Measurements from ENCODE around the gene BANP.

BANP gene

GRCh38 chr16:87949071-87949744 lies 2.0 kb upstream of the BANP start:
- no peak for DNase-seq (ENCODE audit: low read depth, low spot score)

GRCh38 chr16:87951552-87952538 lies 611 bp downstream of the BANP start:
- DNase-seq (ENCODE audit: low read depth, low spot score), result no peak

GRCh38 chr16:87952751-87953150 lies 1.5 kb downstream of the BANP start:
- DNase-seq (ENCODE audit: low read depth, low spot score), result no peak

- DNase-seq (ENCODE audit: low read depth, low spot score), result no peak
These were observed 2.3 kb downstream of the BANP start for GRCh38 chr16:87953308-87954215.

DNA sequence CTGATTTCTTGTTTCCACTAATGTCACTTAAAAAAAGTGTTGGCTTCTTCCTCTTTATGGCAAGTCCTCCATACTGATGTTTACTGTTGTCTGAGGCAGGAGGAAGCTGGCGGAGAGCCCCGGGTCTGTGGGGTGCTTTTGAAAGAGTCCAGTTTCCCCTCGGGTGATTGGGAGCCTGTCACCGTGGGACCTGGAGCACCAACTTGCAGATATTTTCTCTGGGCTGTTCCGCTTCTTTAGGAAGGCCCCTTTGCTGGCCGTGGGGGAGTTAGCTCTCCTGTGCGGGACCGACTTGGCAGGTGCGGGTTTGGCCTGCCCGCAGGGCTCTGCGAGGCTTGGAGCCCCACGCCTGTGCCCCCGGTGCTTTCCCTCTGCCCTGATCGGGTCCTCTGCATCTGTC lies 3.1 kb downstream of the BANP start:
- no peak for DNase-seq (ENCODE audit: low read depth, low spot score)

- DNase-seq (ENCODE audit: low read depth, low spot score), result no peak
These were observed 3.6 kb downstream of the BANP start for GRCh38 chr16:87954826-87955225.

- DNase-seq (ENCODE audit: low read depth, low spot score), result no peak
These were observed 4.3 kb downstream of the BANP start for GRCh38 chr16:87955302-87956097.

DNA sequence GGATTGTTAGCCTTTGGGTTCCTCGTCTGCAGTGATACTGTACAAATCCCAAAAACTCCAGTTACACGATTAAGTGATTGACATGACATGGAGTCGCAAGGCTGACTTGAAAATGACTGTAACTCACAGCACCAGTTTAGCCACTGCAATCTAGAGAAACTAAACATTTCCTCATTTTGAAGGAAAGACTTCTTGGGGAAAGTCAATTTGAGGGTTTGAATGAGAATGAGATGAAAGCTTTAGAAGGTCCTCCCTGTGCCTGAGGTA lies 4.8 kb downstream of the BANP start:
- DNase-seq (ENCODE audit: low read depth, low spot score), result no peak

DNA sequence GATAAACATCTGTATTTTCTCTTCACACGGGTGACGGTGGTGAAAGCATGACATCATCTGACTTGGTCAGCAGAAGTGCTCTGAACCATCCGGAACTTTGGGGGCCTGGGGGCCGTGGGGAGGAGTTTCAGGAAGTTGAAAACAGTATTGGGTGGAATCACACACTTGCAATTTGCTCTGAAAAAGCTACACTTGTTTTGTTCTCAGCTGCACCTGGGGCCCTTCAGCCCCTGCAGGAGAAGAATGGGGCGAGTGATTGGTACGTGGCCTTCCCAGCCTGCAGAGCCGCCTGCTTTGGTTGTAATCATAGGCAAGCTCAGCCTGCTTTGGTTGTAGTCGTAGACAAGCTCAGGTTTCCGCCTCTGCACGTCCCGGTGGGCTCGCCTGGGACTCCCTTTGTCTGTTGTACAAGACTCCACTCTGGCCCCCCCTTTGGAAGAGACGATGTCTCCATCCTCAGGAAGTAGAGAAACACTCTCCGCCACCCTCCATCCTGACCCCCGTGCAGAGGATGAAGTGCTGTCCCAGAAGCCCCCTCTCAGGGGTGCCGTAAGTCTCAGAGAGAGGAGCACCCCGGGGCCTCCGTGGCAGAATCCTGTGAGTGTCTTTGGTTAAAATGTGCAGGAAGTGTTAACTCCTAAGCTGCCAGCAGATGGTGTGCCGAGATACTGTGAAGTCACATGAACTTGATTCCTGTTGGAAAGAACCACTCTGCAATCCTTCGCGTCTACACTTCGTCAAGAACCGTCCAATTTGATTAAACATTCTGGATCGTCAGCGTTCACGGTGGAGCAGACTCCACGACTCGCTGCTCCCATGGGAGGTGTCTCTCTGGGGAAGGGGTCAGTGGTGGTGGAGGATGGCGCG lies 5.4 kb downstream of the BANP start:
- peak; percentile 44 for DNase-seq (ENCODE audit: low read depth, low spot score)

GRCh38 chr16:87957296-87958094 lies 6.3 kb downstream of the BANP start:
- DNase-seq (ENCODE audit: low read depth, low spot score), result no peak

DNA sequence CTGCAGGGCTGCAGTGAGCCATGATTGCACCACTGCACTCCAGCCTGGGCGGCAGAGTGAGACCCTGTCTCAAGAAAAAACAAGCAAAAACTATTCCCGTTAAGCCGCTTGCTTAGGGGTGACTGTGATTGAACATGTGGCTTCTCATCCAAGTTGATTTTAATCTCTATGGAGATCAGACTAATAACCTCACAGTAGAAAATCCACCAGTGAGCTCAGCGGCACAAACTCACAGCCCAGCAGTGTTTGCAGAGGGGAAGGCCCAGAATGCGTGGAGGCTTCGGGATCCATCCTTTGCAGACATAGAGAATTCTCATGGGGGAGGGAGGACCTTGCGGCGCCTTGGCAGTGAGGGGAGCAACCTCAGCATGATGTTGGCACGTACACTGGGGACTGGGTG lies 7.4 kb downstream of the BANP start:
- no peak for DNase-seq (ENCODE audit: low read depth, low spot score)

GRCh38 chr16:87959391-87959990 lies 8.3 kb downstream of the BANP start:
- DNase-seq (ENCODE audit: low read depth, low spot score), result no peak

- DNase-seq (ENCODE audit: low read depth, low spot score), result no peak
These were observed 9.1 kb downstream of the BANP start for GRCh38 chr16:87960296-87960695.

DNA sequence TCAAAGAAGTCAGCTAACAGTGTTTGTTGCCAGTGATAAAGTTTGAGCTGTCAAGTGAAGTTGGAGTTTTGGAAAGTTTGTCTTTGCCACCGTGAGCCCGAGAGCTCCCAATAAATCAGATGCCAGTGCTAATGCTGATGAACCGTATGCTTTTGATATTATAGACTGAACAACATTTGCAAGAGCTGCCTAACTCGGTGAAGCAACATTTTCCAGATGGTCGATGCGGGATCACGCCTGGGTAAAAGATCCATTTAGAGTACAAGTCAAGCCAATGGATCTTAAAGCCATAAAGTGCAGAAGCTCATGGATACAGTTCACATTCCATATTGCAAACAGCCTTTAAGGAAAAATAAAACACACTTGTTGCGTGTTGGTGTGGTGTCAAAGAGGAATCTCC lies 9.6 kb downstream of the BANP start:
- DNase-seq (ENCODE audit: low read depth, low spot score), result no peak

- DNase-seq (ENCODE audit: low read depth, low spot score), result no peak
These were observed 10.4 kb downstream of the BANP start for GRCh38 chr16:87961623-87962022.

GRCh38 chr16:87963400-87963799 lies 12.2 kb downstream of the BANP start:
- DNase-seq (ENCODE audit: low read depth, low spot score), result peak; percentile 49

DNA sequence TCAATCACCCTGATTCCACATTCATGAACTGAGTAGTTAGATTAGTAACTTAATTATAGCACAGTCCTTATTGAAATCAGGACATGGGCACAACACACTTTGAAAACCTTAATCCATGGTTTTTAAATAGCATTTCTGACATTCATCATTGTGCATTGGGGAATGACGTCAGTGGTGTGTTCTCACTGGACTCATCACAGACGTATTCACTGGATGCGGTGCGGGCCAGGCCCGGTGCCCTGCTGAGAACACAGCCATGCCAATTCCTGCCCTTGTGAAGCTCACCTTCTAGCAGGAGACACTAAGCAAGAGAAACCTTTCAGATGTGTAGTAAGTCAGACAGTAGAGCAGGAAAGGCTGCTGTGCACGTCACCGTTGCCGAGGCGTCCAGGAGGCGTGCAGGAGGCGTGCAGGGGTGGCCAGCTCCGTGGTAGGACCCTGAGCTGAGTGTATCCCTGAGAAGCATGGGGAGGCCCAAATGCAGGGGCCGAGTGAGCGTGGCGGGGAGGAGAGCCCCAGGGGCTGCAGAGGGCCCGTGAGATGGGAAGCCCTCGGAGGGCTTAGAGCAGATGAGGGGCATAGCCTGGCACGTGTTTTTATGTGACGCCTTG lies 12.9 kb downstream of the BANP start:
- DNase-seq (ENCODE audit: low read depth, low spot score), result no peak

- DNase-seq (ENCODE audit: low read depth, low spot score), result no peak
These were observed 14.2 kb downstream of the BANP start for GRCh38 chr16:87965417-87965816.
